HG03342 (cell line): ENCODE data around the gene EVA1A.

Experiments used
- ATAC-seq: cut with Tn5 transposase; IDR thresholded peaks from one replicate; pipeline ENCODE4 v1.9.1; 2021; ENCODE audit warnings: mild to moderate bottlenecking, moderate library complexity; ENCODE audit not compliant: unreplicated experiment

Gene EVA1A

DNA sequence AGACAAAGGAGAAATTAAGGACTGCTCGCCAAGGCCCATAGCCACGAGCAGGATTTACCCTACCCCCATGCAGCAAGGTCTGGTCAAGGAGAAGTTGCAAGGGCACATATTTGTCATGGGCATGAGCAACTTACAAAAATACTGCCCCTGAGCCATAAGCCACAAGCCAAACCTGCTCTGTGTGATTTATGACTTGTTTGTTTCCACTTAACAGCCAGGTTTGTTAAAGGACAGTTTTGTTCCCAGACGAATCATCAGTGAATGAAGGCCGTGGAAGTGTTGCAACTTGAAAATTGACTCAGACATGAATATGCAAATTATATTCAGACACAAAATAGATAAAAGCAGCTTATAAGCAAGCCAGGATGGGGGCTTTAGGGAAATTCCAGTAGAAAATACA lies 31.3 kb upstream of the EVA1A start:
- no peak for ATAC-seq

GRCh38 chr2:75589391-75590105 lies 28.8 kb upstream of the EVA1A start:
- no peak for ATAC-seq

DNA sequence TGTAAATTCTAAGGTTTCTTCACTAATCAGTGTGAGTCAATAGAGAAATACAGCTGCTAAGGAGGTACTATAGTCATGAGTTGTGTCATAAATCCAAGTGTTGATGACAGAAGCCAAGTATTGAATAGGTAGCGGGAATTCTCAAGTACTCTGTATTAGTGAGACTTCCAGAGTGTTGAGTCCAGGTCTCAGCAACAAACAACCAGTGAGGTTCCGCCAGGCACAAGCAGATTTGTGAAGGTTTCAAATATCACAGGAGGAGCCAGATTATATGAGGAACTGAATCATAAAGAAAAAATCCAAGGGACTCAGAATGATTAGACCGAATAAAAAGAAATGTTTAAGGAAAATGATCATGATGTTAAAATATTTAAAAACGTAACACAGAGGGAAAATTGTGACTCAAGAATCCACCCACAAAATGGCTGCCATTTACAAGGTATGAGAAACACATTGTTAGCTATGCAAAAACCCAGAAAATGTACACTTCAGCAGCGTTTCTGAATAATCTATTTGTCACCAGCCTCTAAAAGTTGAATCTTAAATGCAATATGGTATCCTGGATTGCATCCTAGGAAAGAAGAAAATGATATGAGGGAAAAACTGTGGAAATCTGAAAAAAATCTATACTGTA lies 27.3 kb upstream of the EVA1A start:
- no peak for ATAC-seq

DNA sequence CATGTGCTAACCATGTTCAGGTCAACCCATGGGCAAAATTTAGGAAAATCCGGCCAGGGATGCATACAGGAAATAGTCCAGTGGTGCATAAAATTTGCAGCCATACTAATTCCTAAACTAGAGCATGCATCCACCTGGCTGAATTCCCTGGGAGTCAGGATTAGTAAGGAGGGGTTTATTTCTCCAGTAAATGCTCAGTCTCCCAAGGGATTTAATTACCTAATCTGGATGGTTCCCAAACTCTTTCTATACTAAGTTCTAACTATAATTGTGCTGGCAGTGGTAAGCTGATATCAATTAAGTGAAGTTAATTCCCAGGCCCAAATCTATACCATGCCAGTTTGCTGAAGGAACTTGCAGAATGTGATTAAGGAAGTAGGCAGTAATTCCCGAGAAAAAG lies 26.2 kb upstream of the EVA1A start:
- no peak for ATAC-seq

- ATAC-seq: no peak
Observed at GRCh38 chr2:75582840-75583239, 22.1 kb upstream of the EVA1A start.

GRCh38 chr2:75580606-75581005 lies 19.9 kb upstream of the EVA1A start:
- ATAC-seq: no peak

DNA sequence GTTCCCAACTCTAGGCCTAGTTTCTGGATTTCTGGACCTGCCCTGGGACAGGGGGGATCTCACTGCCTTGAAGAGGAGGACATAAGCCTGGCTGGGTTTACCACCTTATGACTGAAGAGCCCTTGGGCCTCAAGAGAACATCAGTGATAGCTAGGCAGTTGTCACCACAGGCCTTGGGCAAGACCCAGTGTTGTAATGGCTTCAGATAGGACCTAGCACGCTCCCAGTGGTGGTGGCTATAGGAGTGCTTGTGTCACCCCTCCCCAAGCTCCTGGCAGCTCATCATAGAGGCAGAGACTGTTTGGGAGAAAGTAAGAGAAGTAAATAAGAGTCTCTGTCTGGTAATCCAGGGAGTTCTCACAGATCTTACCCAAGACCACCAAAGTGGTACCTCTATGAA lies 19.4 kb upstream of the EVA1A start:
- no peak for ATAC-seq

- no peak for ATAC-seq
Observed at GRCh38 chr2:75579186-75579585, 18.4 kb upstream of the EVA1A start.

DNA sequence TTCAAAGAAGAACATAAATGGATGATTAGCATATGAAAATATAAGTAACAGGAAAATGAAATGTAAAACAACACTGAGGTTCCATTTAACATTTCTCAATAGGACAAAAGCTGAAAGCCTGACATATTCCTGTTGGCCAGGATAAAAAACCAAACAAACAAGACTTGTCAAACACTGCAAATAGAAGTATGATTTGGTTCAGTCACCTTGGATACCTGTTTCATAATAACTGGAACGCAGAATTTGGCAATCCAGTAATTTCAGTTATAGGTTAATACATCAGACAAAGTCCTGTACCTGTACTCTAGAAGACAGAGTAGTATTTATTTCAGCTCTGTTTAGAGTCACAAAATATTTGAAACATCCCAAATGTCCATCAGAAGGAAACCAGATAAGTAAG lies 16.5 kb upstream of the EVA1A start:
- ATAC-seq: no peak

DNA sequence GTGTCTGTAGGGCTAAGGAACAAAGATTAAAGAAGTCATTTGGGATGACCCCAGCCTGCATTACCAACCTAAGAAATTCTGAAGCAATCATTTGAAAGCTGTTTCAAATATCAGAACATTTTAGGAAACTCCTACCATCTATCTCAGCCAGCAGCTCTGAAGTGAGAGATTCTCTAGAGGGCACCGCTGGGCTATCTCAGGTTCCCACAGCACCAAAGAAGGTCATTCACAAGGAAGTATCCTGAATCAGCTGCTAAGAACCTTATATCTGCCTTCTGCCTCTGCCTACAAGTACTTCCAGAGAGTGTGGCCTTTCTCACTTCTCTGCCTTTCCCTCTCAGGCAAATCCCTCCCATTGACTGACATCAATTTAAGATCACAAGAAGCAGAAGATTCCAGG lies 13.4 kb upstream of the EVA1A start:
- ATAC-seq: no peak

GRCh38 chr2:75573145-75573878 lies 12.6 kb upstream of the EVA1A start:
- no peak for ATAC-seq

DNA sequence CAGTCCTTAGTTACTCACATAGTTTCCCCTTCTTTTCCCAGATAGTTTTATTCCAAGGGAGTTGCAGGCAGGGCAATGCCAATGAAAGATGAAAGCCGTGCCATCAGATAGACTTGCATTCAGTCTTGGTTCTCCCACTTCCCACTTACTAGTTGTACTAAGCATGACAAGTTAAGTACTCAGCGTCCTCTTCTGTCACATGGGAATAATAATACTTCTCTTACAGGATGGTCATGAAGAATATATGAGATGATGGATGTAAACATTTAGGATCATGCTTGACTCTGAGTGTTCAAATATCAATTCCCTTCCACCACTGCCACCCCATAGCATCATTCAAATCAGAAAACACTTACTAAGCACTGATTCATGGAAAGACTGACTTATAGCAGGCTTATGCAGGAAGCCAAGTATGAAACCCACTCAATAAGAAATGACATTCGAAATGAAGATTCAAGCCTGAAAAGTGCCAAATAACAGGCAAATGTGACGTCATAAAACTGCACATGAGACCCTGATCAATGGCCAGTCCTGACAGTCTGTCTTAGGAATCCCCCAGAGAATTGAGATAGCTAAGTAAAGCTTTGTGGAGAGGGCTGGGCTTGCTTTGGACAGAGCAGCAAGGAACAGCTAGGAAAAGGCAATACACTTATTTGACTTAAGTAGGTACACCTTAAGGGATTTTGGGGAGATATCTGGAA lies 11.1 kb upstream of the EVA1A start:
- ATAC-seq: no peak

DNA sequence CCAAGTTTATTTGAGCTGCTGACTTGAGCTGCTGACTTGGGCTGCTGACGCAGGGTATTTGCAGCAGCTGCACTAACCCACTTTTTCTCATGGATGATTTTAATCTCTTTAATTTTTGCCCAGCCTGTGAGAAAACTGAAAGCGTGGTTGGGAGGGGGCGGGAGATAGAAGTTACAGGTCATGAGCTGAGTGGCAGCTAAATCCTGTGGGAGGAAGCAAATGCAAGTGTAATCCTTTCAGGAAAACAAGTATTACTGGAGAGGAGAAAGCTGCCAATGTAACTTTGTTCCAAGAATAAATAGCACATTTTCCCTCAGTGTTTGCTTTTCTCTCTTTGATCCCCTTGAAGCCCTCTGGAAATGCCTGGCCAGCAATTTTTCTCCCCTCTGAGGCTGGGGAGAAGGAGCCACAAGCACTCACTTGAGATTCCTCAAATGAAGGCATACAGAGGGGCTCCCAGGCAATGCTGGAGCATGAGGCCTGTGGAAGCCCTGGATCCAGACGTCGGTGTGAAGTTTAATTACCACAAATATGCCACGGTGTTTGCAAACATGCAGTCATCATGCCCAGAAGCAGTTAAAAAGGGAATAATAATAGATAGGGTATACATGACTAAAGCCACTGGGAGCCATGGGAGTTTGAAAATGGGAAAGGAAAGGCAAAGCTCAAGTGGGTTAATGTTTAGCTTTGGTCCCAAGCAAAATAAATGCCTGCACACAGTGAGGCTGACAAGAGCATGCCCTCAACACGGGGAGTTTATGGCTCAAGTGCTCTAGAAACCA lies 10.4 kb upstream of the EVA1A start:
- ATAC-seq: no peak

DNA sequence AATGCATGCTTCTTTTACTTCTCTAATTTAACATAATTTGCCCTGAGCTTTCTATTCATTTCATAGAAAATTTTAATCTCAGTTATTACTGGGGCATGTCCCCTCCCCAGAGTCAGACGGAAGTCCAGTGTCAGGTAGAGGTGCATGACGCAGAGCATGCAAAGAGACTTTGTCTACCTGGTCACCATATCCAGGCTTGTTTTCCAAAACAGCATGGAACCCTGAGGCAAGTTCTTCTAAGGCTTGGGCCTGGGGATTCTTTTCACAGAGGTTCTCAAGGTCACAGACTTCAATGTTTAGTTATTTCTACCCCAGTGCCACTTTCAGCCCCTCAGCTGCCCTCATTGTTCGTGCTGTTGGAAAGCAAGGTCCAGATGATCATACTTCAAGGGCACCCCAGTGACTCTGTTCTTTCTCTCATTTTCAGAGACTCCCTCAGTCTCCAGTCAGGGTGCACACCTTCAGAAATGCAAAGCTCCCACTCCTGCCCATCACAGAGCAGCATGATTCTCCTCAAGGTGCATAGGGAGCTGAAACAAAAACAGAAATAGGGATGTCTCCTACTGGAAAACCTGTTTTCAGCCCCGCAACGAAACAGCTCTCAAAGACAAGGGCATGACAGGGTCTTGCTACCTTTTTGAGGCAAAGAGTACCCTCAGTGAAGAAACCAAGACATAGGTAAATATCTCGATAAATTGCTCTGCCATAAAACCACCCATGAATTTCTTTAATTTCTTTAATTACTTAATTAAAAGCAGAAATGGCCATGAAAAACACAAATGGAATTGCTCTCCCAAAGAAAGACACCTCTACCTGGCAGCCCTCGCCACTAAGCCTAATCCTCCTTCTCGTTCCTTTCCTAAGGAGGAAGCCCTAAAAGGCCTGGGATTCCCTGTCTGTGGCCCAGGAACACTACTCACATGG lies 9.5 kb upstream of the EVA1A start:
- no peak for ATAC-seq

DNA sequence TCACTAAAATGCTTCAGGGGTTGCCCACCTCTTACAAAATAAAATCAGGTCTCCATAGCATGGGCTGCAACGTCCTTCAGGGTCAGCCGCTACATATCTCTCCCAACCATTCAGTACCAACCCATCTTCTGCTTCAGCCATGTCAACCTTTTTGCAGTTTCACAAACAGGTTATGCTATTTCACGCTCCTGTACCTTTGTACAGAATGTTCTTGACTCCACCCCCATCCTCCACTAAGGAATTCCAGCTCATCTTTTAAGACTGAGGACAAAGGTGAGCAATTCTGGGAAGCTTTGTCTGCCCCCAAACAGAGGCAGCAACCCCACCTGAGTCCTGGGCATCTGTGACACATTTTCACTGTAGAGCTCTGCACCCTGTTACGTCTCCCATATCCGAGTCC lies 8.8 kb upstream of the EVA1A start:
- ATAC-seq: no peak

DNA sequence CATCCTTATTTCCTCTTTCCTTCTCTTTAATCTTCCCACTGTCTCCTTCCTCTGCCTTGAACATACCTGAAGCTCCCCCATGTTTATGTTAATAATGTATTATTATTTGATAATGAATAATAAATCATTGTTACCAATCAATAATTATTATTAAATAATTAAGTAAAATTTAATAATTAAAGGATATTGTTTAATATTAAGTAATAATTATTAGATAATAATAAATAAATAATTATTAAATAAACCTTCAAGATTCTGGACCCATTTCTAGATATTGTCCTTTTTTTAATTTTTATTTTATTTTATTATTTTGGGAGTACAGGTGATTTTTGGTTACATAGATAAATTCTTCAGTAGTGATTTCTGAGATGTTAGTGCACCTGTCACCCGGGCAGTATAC lies 7.4 kb upstream of the EVA1A start:
- ATAC-seq: no peak

DNA sequence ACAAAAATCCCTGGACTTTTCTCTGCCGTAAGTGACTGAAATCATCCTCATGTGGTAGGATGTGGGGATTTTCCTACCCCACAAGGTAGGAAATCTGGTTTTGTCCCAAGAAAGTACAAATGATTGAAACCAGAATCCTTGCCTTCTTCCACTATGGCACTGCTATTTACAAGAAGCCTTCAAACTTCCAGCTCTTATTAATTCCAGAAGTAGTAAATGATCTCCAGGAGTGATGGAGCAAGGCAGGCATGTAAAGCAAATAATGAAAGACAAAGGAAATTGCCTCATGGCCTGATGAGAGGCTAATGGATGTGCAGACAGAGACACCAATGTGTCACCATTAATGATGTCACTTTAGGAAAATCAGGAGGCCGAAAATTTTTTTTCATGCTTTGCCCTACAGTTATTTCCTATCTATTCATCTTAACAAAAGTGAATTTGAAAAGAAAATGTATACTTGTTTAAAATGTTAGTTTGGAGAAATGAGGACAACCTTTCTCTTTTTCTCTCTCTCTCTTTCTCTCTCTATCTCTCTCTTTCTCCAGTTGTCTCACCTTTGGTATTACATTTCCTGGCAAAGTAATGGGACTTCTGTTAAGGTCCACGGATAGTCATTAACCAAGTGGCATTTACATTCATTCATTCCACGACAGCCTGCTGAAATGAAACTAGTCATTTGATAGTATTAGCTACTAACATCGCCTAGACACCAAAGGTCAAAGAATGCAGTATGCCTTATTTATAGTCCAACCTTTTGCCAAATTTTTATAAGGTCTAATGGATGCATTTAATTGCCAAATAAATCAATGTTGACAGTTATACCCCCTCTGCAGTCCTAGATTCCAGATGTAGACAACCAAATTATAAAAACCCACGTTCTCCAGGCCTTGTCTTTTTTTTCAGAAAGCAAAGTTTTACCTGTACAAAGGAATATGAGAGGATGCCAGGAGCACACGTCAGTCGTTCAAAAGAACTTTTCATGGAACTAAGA lies 5.0 kb upstream of the EVA1A start:
- no peak for ATAC-seq

DNA sequence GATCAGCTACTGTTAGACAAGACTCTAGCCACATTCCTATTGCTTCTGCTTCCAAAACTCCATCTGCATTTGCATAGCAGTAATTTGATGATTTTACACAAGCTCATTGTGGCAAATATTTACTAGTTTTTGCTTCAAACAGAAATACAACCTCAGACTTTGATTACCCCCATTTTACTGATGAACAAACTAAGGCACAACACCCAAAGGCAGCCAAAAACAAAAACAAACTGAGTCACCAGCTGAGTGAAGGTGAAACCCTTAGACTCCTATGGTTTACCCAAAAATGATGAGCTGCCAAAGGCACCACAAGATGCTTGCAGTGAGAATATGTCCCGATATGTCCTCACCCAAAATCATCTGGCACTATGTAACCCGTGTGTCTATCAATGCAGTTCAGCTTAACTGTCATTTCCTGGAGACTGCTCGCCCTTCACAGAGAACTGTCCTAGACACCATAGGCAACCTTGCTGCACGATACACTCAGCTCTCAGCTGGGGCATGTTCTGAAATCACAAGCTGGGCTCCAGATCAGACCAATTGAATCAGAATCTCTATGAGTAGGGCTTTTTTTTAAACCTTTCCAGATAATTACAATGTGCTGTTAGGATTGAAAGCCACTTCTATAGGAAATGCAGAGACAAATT lies 4.1 kb upstream of the EVA1A start:
- ATAC-seq: no peak
